Mesenchymal stem cell (in vitro differentiated cells and primary cell): ENCODE results near the gene LDB1.
A peak's percentile ranks its signal among the peaks of the same experiment; 100 is the strongest.

ENCODE experiments used
- DNase-seq: peaks from one replicate; pipeline ENCODE4 v3.0.0-alpha.2; 2013
- H2AFZ ChIP-seq: one replicate; pipeline ENCODE4 v1.6.1; 2013; ENCODE audit warnings: low read depth, mild to moderate bottlenecking, control low read depth, inconsistent platforms, low read length, moderate library complexity
- H2AK5ac ChIP-seq: 2 replicates; pipeline ENCODE4 v1.6.1; 2013; ENCODE audit warnings: low read length, moderate library complexity, mild to moderate bottlenecking, inconsistent platforms; ENCODE audit not compliant: severe bottlenecking
- H2BK120ac ChIP-seq: one replicate; pipeline ENCODE4 v1.6.1; 2013; ENCODE audit warnings: low read depth, mild to moderate bottlenecking, inconsistent platforms, low read length, moderate library complexity
- H2BK12ac ChIP-seq, 2 experiments: one replicate each; pipeline ENCODE4 v1.6.1; 2013; ENCODE audit warnings: inconsistent platforms in 2 of 2, low read length in 2 of 2, mild to moderate bottlenecking in 2 of 2, moderate library complexity in 2 of 2, control low read depth in 1 of 2
- H2BK15ac ChIP-seq: one replicate; pipeline ENCODE4 v1.6.1; 2013; ENCODE audit warnings: mild to moderate bottlenecking, low read depth, inconsistent platforms; ENCODE audit not compliant: poor library complexity, severe bottlenecking
- H2BK5ac ChIP-seq: 2 replicates; pipeline ENCODE4 v1.6.1; 2013; ENCODE audit warnings: low read depth, mild to moderate bottlenecking, low read length, control low read depth, inconsistent platforms; ENCODE audit not compliant: poor library complexity, severe bottlenecking
- H3K14ac ChIP-seq, 2 experiments: one replicate each; pipeline ENCODE4 v1.6.1; 2013; ENCODE audit warnings: inconsistent platforms in 2 of 2, low read length in 2 of 2, control low read depth in 1 of 2, mild to moderate bottlenecking in 1 of 2, moderate library complexity in 1 of 2
- H3K18ac ChIP-seq, 2 experiments: one replicate each; pipeline ENCODE4 v1.6.1; 2013; ENCODE audit warnings: inconsistent platforms in 2 of 2, low read length in 2 of 2, control low read depth in 1 of 2, low read depth in 1 of 2, mild to moderate bottlenecking in 1 of 2
- H3K23ac ChIP-seq, 2 experiments: one replicate each; pipeline ENCODE4 v1.6.1; 2013; ENCODE audit warnings: inconsistent platforms in 2 of 2, low read length in 2 of 2, mild to moderate bottlenecking in 2 of 2, moderate library complexity in 2 of 2, control low read depth in 1 of 2
- H3K27ac ChIP-seq: 2 replicates; pipeline ENCODE4 v1.5.1; 2013; ENCODE audit warnings: mild to moderate bottlenecking, moderate library complexity, low read length, control low read depth, inconsistent platforms; ENCODE audit not compliant: poor library complexity, severe bottlenecking
- H3K27me3 ChIP-seq, 2 experiments: 2 replicates each; pipeline versions ENCODE4 v1.6.1 to v1.7.0; 2013; ENCODE audit warnings: low read length in 2 of 2, mild to moderate bottlenecking in 2 of 2, moderate library complexity in 2 of 2, control low read depth in 1 of 2, inconsistent platforms in 1 of 2; ENCODE audit not compliant: control insufficient read depth in 1 of 2, insufficient read depth in 1 of 2
- H3K36me3 ChIP-seq, 2 experiments: 2 replicates each; pipeline versions ENCODE4 v1.6.1 to v1.7.0; 2013; ENCODE audit warnings: low read length in 2 of 2, control low read depth in 1 of 2, inconsistent platforms in 1 of 2, low read depth in 1 of 2, mild to moderate bottlenecking in 1 of 2; ENCODE audit not compliant: insufficient read depth in 2 of 2, control insufficient read depth in 1 of 2
- H3K4ac ChIP-seq, 2 experiments: one replicate each; pipeline ENCODE4 v1.6.1; 2013; ENCODE audit warnings: inconsistent platforms in 2 of 2, low read length in 2 of 2, mild to moderate bottlenecking in 2 of 2, moderate library complexity in 2 of 2, control low read depth in 1 of 2, low read depth in 1 of 2
- H3K4me1 ChIP-seq: 2 replicates; pipeline ENCODE4 v1.6.1; 2013; ENCODE audit warnings: low read depth, low read length, control low read depth; ENCODE audit not compliant: control insufficient read depth, insufficient read depth
- H3K4me2 ChIP-seq: 2 replicates; pipeline ENCODE4 v1.6.1; 2013; ENCODE audit warnings: low read length, mild to moderate bottlenecking, inconsistent platforms; ENCODE audit not compliant: poor library complexity, severe bottlenecking
- H3K4me3 ChIP-seq, 2 experiments: 2 replicates each; pipeline versions ENCODE4 v1.5.1 to v1.7.0; 2013; ENCODE audit warnings: low read length in 2 of 2, mild to moderate bottlenecking in 2 of 2, control low read depth in 1 of 2, low read depth in 1 of 2; ENCODE audit not compliant: insufficient read depth in 1 of 2
- H3K79me1 ChIP-seq: replicated peaks from 2 replicates; pipeline ENCODE4 v1.6.1; 2013; ENCODE audit warnings: mild to moderate bottlenecking, control low read depth, low read length, inconsistent platforms; ENCODE audit not compliant: poor library complexity, severe bottlenecking
- H3K9ac ChIP-seq: 2 replicates; pipeline ENCODE4 v1.7.0; 2013; ENCODE audit warnings: mild to moderate bottlenecking, low read length, moderate library complexity
- H3K9me3 ChIP-seq: 2 replicates; pipeline ENCODE4 v1.7.0; 2013; ENCODE audit warnings: mild to moderate bottlenecking, low read length; ENCODE audit not compliant: control insufficient read depth
- H4K8ac ChIP-seq: one replicate; pipeline ENCODE4 v1.6.1; 2013; ENCODE audit warnings: inconsistent platforms, mild to moderate bottlenecking, low read length, moderate library complexity
- H4K91ac ChIP-seq: one replicate; pipeline ENCODE4 v1.6.1; 2013; ENCODE audit warnings: mild to moderate bottlenecking, low read length, inconsistent platforms
- WGBS: methylation state at CpG from one replicate; pipeline ENCODE4 v1.1.7; 2013; ENCODE audit warnings: mixed read lengths; 5-methylcytosine and 5-hydroxymethylcytosine counted together

The LDB1 gene

GRCh38 chr10:102102421-102102820, 17.7 kb downstream of the LDB1 start:
- WGBS = 87% methylated on average over 1 of the region's 1 CpG

GRCh38 chr10:102101152-102101551, 19.0 kb downstream of the LDB1 start:
- Histone ChIP-seq H3K9ac (no peak overlapping the region), H3K23ac (no peak overlapping the region), H4K8ac (no peak overlapping the region), H2AFZ (no peak overlapping the region), H2BK12ac (no peak overlapping the region), H3K36me3 (peaks cover 19 to 27% of the 10 kb centered on the region in 2 experiments), H3K14ac (no peak overlapping the region), H2AK5ac (no peak overlapping the region), H3K9me3 (no peaks in the 10 kb centered on the region), H2BK5ac (no peak overlapping the region), H3K18ac (no peak overlapping the region), H3K4me2 (no peak overlapping the region), H3K27me3 (no peaks in the 10 kb centered on the region), H2BK15ac (no peak overlapping the region), H4K91ac (no peak overlapping the region), H3K4ac (no peak overlapping the region), H3K27ac (no peak overlapping the region), H3K79me1 (peaks cover 8% of the 10 kb centered on the region), H2BK120ac (no peak overlapping the region), H3K4me1 (peaks cover 3% of the 10 kb centered on the region), H3K4me3 (no peak overlapping the region)
- DNase-seq = no peak
- 86% methylated on average over 1 of the region's 5 CpGs for whole genome bisulfite sequencing

More at GRCh38 chr10:102102421-102102820, 17.7 kb downstream of the LDB1 start:
- Histone ChIP-seq H3K14ac (no peak overlapping the region), H2AK5ac (no peak overlapping the region), H3K4me1 (peaks cover 5% of the 10 kb centered on the region), H3K23ac (no peak overlapping the region), H2BK120ac (no peak overlapping the region), H2AFZ (no peak overlapping the region), H3K36me3 (peaks cover 31 to 37% of the 10 kb centered on the region in 2 experiments), H3K9me3 (no peaks in the 10 kb centered on the region), H2BK15ac (no peak overlapping the region), H3K4me3 (no peak overlapping the region), H4K91ac (no peak overlapping the region), H3K9ac (no peak overlapping the region), H3K4me2 (no peak overlapping the region), H3K27ac (no peak overlapping the region), H2BK5ac (no peak overlapping the region), H3K18ac (no peak overlapping the region), H2BK12ac (no peak overlapping the region), H3K79me1 (peaks cover 17% of the 10 kb centered on the region), H3K27me3 (no peaks in the 10 kb centered on the region), H3K4ac (no peak overlapping the region), H4K8ac (no peak overlapping the region)
- no peak for DNase-seq

DNA sequence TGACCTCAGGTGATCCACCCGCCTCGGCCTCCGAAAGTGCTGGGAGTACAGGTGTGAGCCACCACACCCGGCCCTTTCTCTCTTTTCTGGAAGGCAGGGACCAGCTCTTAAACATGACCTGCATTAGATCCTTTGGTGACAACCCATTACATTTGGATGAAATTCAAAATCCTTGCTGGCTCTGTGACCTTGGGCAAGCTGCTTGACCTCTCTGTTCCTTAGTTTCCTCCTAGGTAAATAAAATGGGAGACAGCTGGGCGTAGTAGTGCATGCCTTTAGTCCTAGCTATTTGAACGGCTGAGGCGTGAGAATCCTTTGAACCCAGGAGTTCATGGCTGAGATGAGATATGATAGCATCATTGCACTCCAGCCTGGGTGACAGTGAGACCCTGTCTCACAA, 23.7 kb downstream of the LDB1 start:
- no peaks in the 10 kb centered on the region for H3K9me3 ChIP-seq
- no peaks in the 10 kb centered on the region for H3K4me1 ChIP-seq
- no peak overlapping the region for H3K14ac ChIP-seq
- H2AFZ ChIP-seq = no peak overlapping the region
- H3K36me3 ChIP-seq = no peaks in the 10 kb centered on the region
- no peak overlapping the region for H2BK15ac ChIP-seq
- H3K4me3 ChIP-seq = no peak overlapping the region
- H3K23ac ChIP-seq = no peak overlapping the region
- H2AK5ac ChIP-seq = no peak overlapping the region
- H3K9ac ChIP-seq = no peak overlapping the region
- H3K4ac ChIP-seq = no peak overlapping the region
- no peaks in the 10 kb centered on the region for H3K27me3 ChIP-seq
- no peak overlapping the region for H2BK5ac ChIP-seq
- DNase-seq = no peak
- no peak overlapping the region for H2BK12ac ChIP-seq
- WGBS = 95% methylated on average over 6 of the region's 7 CpGs
- H3K27ac ChIP-seq = no peak overlapping the region
- H3K79me1 ChIP-seq = no peaks in the 10 kb centered on the region
- H3K4me2 ChIP-seq = no peak overlapping the region
- H4K8ac ChIP-seq = no peak overlapping the region
- no peak overlapping the region for H3K18ac ChIP-seq
- H2BK120ac ChIP-seq = no peak overlapping the region
- H4K91ac ChIP-seq = no peak overlapping the region

GRCh38 chr10:102090772-102091171, 29.4 kb downstream of the LDB1 start:
- no peak overlapping the region for H3K14ac ChIP-seq
- no peak overlapping the region for H3K23ac ChIP-seq
- no peak overlapping the region for H3K27ac ChIP-seq
- H3K4me3 ChIP-seq = no peak overlapping the region
- H3K9me3 ChIP-seq = no peaks in the 10 kb centered on the region
- no peak overlapping the region for H2BK12ac ChIP-seq
- H2BK15ac ChIP-seq = no peak overlapping the region
- no peak overlapping the region for H2BK120ac ChIP-seq
- no peak overlapping the region for H4K8ac ChIP-seq
- H3K4ac ChIP-seq = no peak overlapping the region
- peak; percentile 23 for DNase-seq
- H2BK5ac ChIP-seq = no peak overlapping the region
- no peaks in the 10 kb centered on the region for H3K4me1 ChIP-seq
- no peak overlapping the region for H3K18ac ChIP-seq
- H3K79me1 ChIP-seq = no peaks in the 10 kb centered on the region
- no peak overlapping the region for H3K9ac ChIP-seq
- no peak overlapping the region for H2AK5ac ChIP-seq
- H3K36me3 ChIP-seq = no peaks in the 10 kb centered on the region
- H3K4me2 ChIP-seq = no peak overlapping the region
- H4K91ac ChIP-seq = no peak overlapping the region
- 60% methylated on average over 2 of the region's 2 CpGs for WGBS
- H3K27me3 ChIP-seq = no peaks in the 10 kb centered on the region
- no peak overlapping the region for H2AFZ ChIP-seq
